GM13977 (cell line): ENCODE data around the gene POGZ.

ENCODE experiments used
- DNase-seq: peaks from one replicate; pipeline ENCODE4 v3.0.0; 2012; ENCODE audit warnings: low spot score
- in situ Hi-C: fragments of 300-500 bp; cut with MboI; formaldehyde crosslinking; loops from one replicate; pipeline ENCODE4 v1.12.0; 2022; ENCODE audit warnings: low sequenced_read_pairs, low pct_unique_long_range_greater_than_20kb, mixed read lengths, inconsistent platforms; ENCODE audit not compliant: unreplicated experiment
- TF ChIP-seq, protein P1 (sequence below): IDR thresholded peaks from 2 replicates; pipeline ENCODE4 v1.5.1; 2012; ENCODE audit warnings: mild to moderate bottlenecking, control low read depth; ENCODE audit not compliant: insufficient read depth; ENCODE audit errors: extremely low read depth, missing control alignments

POGZ gene

DNA sequence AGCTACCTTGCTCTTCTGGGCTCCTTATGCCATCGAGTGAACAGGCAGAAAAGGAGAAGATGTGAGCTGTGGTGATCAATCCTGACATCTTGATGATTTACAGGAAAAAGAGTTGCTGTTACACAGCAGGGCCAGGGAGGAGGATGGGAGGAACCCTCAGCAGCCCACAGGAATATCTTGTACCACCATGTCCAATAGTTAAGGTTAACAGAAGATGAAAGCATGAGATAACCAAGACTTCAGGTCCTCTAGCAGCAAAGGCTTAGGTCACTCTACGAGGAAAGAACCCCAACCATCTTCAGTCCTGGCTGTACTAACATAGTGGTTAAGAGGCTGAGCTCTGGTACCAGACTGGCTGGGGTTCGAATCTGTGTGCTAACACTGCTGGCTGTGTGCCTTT is 74.7 kb downstream of the POGZ start:
- in situ Hi-C loops = no loop called here
- no peak for DNase-seq
- TF ChIP-seq, protein P1, sequence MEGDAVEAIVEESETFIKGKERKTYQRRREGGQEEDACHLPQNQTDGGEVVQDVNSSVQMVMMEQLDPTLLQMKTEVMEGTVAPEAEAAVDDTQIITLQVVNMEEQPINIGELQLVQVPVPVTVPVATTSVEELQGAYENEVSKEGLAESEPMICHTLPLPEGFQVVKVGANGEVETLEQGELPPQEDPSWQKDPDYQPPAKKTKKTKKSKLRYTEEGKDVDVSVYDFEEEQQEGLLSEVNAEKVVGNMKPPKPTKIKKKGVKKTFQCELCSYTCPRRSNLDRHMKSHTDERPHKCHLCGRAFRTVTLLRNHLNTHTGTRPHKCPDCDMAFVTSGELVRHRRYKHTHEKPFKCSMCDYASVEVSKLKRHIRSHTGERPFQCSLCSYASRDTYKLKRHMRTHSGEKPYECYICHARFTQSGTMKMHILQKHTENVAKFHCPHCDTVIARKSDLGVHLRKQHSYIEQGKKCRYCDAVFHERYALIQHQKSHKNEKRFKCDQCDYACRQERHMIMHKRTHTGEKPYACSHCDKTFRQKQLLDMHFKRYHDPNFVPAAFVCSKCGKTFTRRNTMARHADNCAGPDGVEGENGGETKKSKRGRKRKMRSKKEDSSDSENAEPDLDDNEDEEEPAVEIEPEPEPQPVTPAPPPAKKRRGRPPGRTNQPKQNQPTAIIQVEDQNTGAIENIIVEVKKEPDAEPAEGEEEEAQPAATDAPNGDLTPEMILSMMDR = no peak

GRCh38 chr1:151377150-151377884 is 82.0 kb downstream of the POGZ start:
- in situ Hi-C loops = no loop called here
- TF ChIP-seq, protein P1 = no peak
- no peak for DNase-seq

GRCh38 chr1:151373196-151373595 is 86.1 kb downstream of the POGZ start:
- in situ Hi-C loops = no loop called here
- TF ChIP-seq, protein P1 = no peak
- DNase-seq = no peak

- TF ChIP-seq, protein P1 = no peak
- in situ Hi-C loops = no loop called here
- DNase-seq = no peak
Measured at GRCh38 chr1:151372058-151372934, 87.0 kb downstream of the POGZ start, which contains the start of gene SELENBP1. Gene SELENBP1 (minus strand): TSS chr1:151372705. CDS start chr1:151372641, 64 bp downstream.

DNA sequence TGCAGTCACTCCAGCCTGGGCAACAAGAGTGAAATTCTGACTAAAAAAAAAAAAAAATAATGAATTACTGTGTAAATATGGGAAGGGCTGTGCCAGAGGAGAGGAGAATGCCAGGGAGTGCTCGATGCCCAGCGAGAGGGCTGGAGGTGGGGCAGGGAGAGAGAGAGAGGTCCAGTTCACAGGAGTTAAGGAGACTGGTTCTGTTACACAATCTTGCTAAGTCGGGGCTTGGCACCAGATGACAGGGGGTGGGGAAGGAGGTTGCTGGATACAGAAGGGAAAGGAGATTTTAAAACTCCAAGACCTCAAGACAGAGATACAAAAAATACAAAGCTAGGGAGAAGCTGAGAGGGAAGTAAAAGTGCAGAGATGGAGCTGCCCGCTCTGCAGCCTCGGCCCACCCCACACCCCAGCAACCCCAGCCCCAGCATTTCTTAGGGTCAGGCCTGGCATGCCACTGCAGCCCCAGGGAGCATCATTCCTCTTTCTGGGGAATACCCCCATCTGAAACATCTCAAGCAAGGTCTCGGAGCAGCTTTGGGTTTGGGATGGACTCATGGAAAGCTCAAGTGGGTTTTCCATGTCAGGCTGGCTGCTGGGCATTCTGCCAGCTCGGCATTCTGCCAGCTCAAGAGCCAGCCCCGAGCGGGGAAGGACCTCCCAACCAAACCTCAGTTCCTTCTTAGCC is 87.8 kb downstream of the POGZ start:
- DNase-seq = no peak
- TF ChIP-seq, protein P1 = no peak
- in situ Hi-C loops = no loop called here

GRCh38 chr1:151370211-151370911 is 88.9 kb downstream of the POGZ start:
- TF ChIP-seq, protein P1 = no peak
- in situ Hi-C loops = no loop called here
- no peak for DNase-seq
